ENCODE results near the gene DYNLRB1. TPM values are rescaled to one million over a fixed set of nuclear protein-coding genes. Genes with fewer than 3 reads are reported as not detected.

The DYNLRB1 gene
- total and polyA plus RNA-seq, 9 of the 15 experiments (the other 6 are each of a cell fraction or from before 2014, with no cell fraction given) = 48.7 to 358 (median 121) TPM

GRCh38 chr20:34514897-34515483 is 1.2 kb upstream of the DYNLRB1 start (continued):
- TF ChIP-seq, protein P1, sequence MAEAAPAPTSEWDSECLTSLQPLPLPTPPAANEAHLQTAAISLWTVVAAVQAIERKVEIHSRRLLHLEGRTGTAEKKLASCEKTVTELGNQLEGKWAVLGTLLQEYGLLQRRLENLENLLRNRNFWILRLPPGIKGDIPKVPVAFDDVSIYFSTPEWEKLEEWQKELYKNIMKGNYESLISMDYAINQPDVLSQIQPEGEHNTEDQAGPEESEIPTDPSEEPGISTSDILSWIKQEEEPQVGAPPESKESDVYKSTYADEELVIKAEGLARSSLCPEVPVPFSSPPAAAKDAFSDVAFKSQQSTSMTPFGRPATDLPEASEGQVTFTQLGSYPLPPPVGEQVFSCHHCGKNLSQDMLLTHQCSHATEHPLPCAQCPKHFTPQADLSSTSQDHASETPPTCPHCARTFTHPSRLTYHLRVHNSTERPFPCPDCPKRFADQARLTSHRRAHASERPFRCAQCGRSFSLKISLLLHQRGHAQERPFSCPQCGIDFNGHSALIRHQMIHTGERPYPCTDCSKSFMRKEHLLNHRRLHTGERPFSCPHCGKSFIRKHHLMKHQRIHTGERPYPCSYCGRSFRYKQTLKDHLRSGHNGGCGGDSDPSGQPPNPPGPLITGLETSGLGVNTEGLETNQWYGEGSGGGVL (CRISPR knock-in tag; IDR thresholded peaks at IDR 0.05) = no peak
- TF ChIP-seq SMARCE1 (IDR thresholded peaks at IDR 0.05) = no peak
- TF ChIP-seq HDAC3 (IDR thresholded peaks at IDR 0.05; ENCODE audit: borderline replicate concordance, partially characterized antibody) = peak; percentile 53
- 0 out of 4 replicates have a peak, but pooled peaks of 1 of the 2 experiments have one; percentile 10 for TF ChIP-seq KDM1A (IDR thresholded peaks at IDR 0.05)
- TF ChIP-seq KDM5B (IDR thresholded peaks at IDR 0.05; ENCODE audit: insufficient replicate concordance, low read depth, low read length) = no peak
- peak; percentile 11; the same call in 1 of the 2 replicates for TF ChIP-seq LCOR (CRISPR knock-in tag; IDR thresholded peaks at IDR 0.05)
- TF ChIP-seq, protein P2, sequence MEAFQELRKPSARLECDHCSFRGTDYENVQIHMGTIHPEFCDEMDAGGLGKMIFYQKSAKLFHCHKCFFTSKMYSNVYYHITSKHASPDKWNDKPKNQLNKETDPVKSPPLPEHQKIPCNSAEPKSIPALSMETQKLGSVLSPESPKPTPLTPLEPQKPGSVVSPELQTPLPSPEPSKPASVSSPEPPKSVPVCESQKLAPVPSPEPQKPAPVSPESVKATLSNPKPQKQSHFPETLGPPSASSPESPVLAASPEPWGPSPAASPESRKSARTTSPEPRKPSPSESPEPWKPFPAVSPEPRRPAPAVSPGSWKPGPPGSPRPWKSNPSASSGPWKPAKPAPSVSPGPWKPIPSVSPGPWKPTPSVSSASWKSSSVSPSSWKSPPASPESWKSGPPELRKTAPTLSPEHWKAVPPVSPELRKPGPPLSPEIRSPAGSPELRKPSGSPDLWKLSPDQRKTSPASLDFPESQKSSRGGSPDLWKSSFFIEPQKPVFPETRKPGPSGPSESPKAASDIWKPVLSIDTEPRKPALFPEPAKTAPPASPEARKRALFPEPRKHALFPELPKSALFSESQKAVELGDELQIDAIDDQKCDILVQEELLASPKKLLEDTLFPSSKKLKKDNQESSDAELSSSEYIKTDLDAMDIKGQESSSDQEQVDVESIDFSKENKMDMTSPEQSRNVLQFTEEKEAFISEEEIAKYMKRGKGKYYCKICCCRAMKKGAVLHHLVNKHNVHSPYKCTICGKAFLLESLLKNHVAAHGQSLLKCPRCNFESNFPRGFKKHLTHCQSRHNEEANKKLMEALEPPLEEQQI (IDR thresholded peaks at IDR 0.05) = no peak
- peak; percentile 28 for TF ChIP-seq CHD1 (IDR thresholded peaks at IDR 0.05; ENCODE audit: low read length)
- 0 out of 2 replicates have a peak, but pooled peaks have one; percentile 21 for TF ChIP-seq EGR1 (conservative IDR thresholded peaks at IDR 0.05)
- TF ChIP-seq ZNF445 (CRISPR knock-in tag; IDR thresholded peaks at IDR 0.05; ENCODE audit: low read depth) = no peak
- TF ChIP-seq RBM14 (IDR thresholded peaks at IDR 0.05; ENCODE audit: borderline replicate concordance, insufficient read depth, low read depth, low read length) = no peak
- TF ChIP-seq HNRNPLL (IDR thresholded peaks at IDR 0.05; ENCODE audit: low read depth, low read length, poor library complexity, severe bottlenecking) = peak; percentile 92

All from K562 (cell line).